Left renal pelvis (tissue), 4 donors: ENCODE data around the gene YPEL1. TPM values are rescaled to one million over a fixed set of nuclear protein-coding genes. Genes with fewer than 3 reads are reported as not detected.
"Not testable (repeated sequence)": the region's sequence is repeated elsewhere in the genome, so short reads cannot be mapped to it uniquely, and the experiment has no call there.

Experiments
- DNase-seq, 4 donors: peaks; one replicate each; pipeline ENCODE4 v3.0.0-alpha.2; 2013; ENCODE audit warnings: low read depth in 4 of 4, low spot score in 3 of 4
- polyA plus RNA-seq, 4 donors: library from polyadenylated mRNA; unstranded; fragments of 120-200 nt; gene quantifications; one replicate each; pipeline ENCODE4 v1.2.1, GENCODE V29; 2013; ENCODE audit not compliant: insufficient read length in 4 of 4

Gene YPEL1
- polyA plus RNA-seq, 4 donors: 11.8 to 20.9 (median 17.6) TPM

GRCh38 chr22:21686634-21687393, 48.8 kb downstream of the YPEL1 start:
- no peak for DNase-seq

- DNase-seq: no peak
These were observed 49.4 kb downstream of the YPEL1 start for GRCh38 chr22:21686193-21686608.

GRCh38 chr22:21685164-21685513, 50.5 kb downstream of the YPEL1 start:
- DNase-seq: no peak

GRCh38 chr22:21684492-21685163, 51.0 kb downstream of the YPEL1 start:
- DNase-seq: no peak

GRCh38 chr22:21683401-21683811, 52.2 kb downstream of the YPEL1 start:
- no peak for DNase-seq

- DNase-seq: no peak
These were observed 53.0 kb downstream of the YPEL1 start for GRCh38 chr22:21682385-21683175.

- no peak for DNase-seq
These were observed 53.8 kb downstream of the YPEL1 start for GRCh38 chr22:21681566-21682370.

GRCh38 chr22:21680830-21681565, 54.6 kb downstream of the YPEL1 start:
- DNase-seq: no peak

GRCh38 chr22:21679383-21679782, 56.2 kb downstream of the YPEL1 start:
- DNase-seq: no peak

- not testable (repeated sequence) for DNase-seq
These were observed 56.8 kb downstream of the YPEL1 start for GRCh38 chr22:21678842-21679241.

- DNase-seq: no peak
These were observed 57.8 kb downstream of the YPEL1 start for GRCh38 chr22:21677606-21678443.

- no peak for DNase-seq
These were observed 60.9 kb downstream of the YPEL1 start for GRCh38 chr22:21674638-21675245.

- no peak for DNase-seq
These were observed 61.9 kb downstream of the YPEL1 start for GRCh38 chr22:21673534-21674321.

- DNase-seq: no peak
These were observed 63.4 kb downstream of the YPEL1 start for GRCh38 chr22:21672107-21672629.

GRCh38 chr22:21669026-21669425, 66.6 kb downstream of the YPEL1 start:
- DNase-seq: no peak

GRCh38 chr22:21666786-21667185, 68.8 kb downstream of the YPEL1 start:
- DNase-seq: no peak

GRCh38 chr22:21665047-21665851, 70.3 kb downstream of the YPEL1 start:
- no peak for DNase-seq
